ENCODE results near the gene GNG8. TPM values are rescaled to one million over a fixed set of nuclear protein-coding genes. Genes with fewer than 3 reads are reported as not detected.
A peak's percentile ranks its signal among the peaks of the same experiment; 100 is the strongest.

The GNG8 gene
- total and polyA plus RNA-seq, 3 donors from 2014 or later, result not detected

GRCh38 chr19:46601318-46602224, 34.4 kb downstream of the GNG8 start, which contains the start of gene CALM3:
Gene CALM3, plus strand, starts transcription at chr19:46601330. Its CDS starts 105 bp downstream, at chr19:46601435.
- TF ChIP-seq CTCF (IDR thresholded peaks at IDR 0.05) (no peak), POLR2A (IDR thresholded peaks at IDR 0.05) (peak; percentile 66)
- DNase-seq, result peak; percentile 25
- Histone ChIP-seq H3K36me3 (ENCODE audit: low read depth, missing control alignments) (no peaks in the 10 kb centered on the region), H3K4me3 (peak within 1 kb of the TSS; percentile 97 to 98), H3K4me1 (peaks cover 39% of the 10 kb centered on the region), H3K9me3 (no peaks in the 10 kb centered on the region), H3K27ac (peak within 1 kb of the TSS; percentile 90 to 94), H3K27me3 (no peaks in the 10 kb centered on the region)
- WGBS, 2 donors, result 0 to 1% methylated on average over 19 to 40 of the region's 51 CpGs
- intact Hi-C loops (cut with DNase I; ENCODE audit: low total_unique reads), result no loop called here

GRCh38 chr19:46600384-46601317, 35.4 kb downstream of the GNG8 start:
- peak; percentile 98 for DNase-seq
- Histone ChIP-seq H3K9me3 (no peaks in the 10 kb centered on the region), H3K4me3 (peak overlapping the region; percentile 97 to 98), H3K27me3 (no peaks in the 10 kb centered on the region), H3K4me1 (peaks cover 39% of the 10 kb centered on the region), H3K27ac (peak overlapping the region; percentile 90 to 94), H3K36me3 (ENCODE audit: low read depth, missing control alignments) (no peaks in the 10 kb centered on the region)
- TF ChIP-seq POLR2A (IDR thresholded peaks at IDR 0.05) (no peak), CTCF (IDR thresholded peaks at IDR 0.05) (peak in 2 of 3 experiments; percentile 17 to 35)
- intact Hi-C loops (cut with DNase I; ENCODE audit: low total_unique reads), result no loop called here
- WGBS, 2 donors, result 0% methylated on average over 27 to 46 of the region's 93 CpGs

DNA sequence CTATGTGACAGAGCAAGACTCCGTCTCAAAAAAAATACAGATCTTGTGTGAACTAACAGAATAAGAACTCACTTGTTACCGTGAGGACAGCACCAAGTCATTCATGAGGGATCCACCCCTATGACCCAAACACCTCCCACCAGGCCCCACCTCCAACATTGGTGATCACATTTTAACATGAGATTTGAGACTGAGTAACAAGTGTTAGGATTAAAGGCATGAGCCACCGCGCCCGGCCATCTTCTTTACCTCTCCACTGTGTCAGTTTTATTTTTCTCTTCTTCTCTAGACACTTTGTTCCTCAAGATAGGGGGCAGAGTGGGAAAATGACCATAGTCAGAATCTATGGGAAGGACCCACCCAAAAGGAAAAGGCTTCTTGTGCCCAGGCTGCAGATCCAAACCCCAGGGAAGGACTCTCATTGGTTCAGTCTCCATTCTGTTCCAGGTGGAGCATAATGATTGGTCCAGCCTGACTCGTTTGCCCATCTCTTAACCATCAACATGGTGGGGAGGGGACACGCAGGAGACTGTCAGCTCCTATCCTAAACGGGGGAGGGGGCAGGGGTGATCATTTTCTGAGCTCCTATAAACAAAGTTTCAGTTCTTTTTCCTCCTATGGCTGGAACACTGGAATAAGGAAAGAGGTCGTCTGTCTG, 36.2 kb downstream of the GNG8 start:
- TF ChIP-seq POLR2A (IDR thresholded peaks at IDR 0.05) (no peak), CTCF (IDR thresholded peaks at IDR 0.05) (no peak)
- H3K9me3 ChIP-seq, result no peaks in the 10 kb centered on the region
- no peaks in the 10 kb centered on the region for H3K36me3 ChIP-seq (ENCODE audit: low read depth, missing control alignments)
- H3K4me3 ChIP-seq, result peak overlapping the region; percentile 97 to 98
- DNase-seq, result peak; percentile 14
- no peaks in the 10 kb centered on the region for H3K27me3 ChIP-seq
- peak overlapping the region; percentile 90 to 94 for H3K27ac ChIP-seq
- peaks cover 32% of the 10 kb centered on the region for H3K4me1 ChIP-seq
- intact Hi-C loops (cut with DNase I; ENCODE audit: low total_unique reads), result no loop called here
- 61 to 67% methylated on average over 6 to 9 of the region's 9 CpGs for WGBS, 2 donors

DNA sequence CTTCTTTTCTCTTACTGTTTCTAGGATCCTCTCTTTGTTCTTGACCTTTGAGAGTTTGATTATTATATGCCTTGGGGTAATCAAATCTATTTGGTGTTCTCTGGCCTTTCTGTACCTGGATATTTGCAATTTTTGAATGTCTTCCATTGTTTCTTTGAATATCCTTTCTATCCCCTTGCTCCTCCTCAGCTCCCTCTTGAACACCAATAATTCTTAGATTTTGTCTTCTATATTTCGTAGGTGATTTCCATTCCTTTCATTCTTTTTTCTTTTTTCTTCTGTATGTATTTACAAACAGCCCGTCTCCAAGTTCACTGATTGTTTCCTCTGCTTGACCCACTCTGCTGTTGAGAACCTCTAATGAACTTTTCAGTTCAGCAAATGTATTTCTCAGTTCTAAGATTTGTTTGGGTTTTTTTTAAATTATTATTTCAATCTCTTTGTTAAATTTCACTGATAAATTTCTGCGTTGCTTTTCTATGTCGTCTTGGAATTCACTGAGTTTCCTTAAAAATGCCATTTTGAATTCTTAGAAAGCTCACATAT, 37.6 kb downstream of the GNG8 start:
- Histone ChIP-seq H3K4me1 (peaks cover 19% of the 10 kb centered on the region), H3K4me3 (no peak overlapping the region), H3K27ac (no peak overlapping the region), H3K9me3 (no peaks in the 10 kb centered on the region), H3K27me3 (no peaks in the 10 kb centered on the region), H3K36me3 (ENCODE audit: low read depth, missing control alignments) (no peaks in the 10 kb centered on the region)
- intact Hi-C loops (cut with DNase I; ENCODE audit: low total_unique reads), result no loop called here
- 91 to 94% methylated on average over 4 of the region's 4 CpGs for WGBS, 2 donors
- no peak for DNase-seq
- TF ChIP-seq CTCF (IDR thresholded peaks at IDR 0.05), result no peak
- no peak for TF ChIP-seq POLR2A (IDR thresholded peaks at IDR 0.05)

All from testis (tissue), 3 donors.